Superior temporal gyrus (tissue), 1 donor: Measurements from ENCODE around the gene IGF2BP1.
"Not testable (repeated sequence)": the region's sequence is repeated elsewhere in the genome, so short reads cannot be mapped to it uniquely, and the experiment has no call there.

Source experiments
- DNase-seq: peaks from one replicate; pipeline ENCODE4 v3.0.0-alpha.2; 2016; ENCODE audit errors: extremely low spot score

The IGF2BP1 gene

DNA sequence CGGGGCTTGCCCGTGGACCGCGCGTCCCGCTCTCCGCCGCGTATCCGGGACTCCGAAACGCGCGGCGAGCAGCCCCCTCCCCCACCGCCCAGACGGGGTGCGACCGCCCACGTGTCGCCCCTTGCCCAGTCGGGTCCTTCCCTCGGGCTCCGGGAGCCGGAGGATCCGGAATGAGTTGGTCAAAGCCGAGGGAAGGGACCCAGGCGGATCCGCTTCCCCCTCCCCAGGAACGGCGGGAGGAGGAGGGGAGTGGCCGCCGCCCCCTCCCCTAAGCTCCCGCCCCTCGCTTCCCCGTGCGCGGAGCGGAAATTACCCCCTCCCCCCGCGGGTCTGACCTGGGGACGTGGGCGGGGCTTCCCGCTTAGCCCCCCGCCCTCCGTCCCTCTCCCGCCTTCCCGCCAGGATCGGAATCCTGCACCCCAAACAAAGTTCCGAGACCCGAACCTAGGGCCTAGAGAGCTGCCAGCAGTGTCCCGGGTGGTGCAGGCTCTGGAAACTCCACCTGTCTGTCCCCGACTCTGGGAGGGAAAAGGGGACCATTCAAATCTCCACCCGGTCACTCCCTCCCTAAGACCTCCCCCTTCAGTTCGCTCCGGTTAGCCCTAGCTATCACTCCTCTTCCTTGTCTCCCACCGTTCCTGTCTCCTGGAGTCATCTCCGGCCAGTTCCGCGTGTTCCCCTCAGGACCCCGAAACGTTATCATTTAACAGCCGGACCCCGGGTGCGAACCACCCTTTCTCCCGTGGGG lies 1.0 kb upstream of the IGF2BP1 start:
- DNase-seq: no peak

DNA sequence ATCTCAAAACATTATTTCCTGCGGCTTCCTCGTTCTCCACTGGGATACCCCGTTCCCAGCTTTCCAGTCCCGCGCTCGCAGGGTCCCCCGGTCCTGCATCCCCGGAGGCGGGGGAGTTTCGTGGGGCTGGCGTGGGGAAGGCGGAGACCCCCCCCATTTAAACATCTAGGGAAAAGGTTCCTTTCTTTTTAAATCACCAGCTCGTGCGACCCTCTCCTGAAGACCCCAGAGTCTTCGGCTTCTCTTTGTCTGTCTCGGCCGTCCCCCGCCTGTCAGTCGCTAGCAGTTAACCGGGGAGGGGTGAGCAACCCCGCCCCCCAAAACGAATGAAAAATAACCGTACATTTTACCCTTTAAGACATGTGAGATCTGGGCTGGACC lies 473 bp upstream of the IGF2BP1 start:
- DNase-seq: no peak

DNA sequence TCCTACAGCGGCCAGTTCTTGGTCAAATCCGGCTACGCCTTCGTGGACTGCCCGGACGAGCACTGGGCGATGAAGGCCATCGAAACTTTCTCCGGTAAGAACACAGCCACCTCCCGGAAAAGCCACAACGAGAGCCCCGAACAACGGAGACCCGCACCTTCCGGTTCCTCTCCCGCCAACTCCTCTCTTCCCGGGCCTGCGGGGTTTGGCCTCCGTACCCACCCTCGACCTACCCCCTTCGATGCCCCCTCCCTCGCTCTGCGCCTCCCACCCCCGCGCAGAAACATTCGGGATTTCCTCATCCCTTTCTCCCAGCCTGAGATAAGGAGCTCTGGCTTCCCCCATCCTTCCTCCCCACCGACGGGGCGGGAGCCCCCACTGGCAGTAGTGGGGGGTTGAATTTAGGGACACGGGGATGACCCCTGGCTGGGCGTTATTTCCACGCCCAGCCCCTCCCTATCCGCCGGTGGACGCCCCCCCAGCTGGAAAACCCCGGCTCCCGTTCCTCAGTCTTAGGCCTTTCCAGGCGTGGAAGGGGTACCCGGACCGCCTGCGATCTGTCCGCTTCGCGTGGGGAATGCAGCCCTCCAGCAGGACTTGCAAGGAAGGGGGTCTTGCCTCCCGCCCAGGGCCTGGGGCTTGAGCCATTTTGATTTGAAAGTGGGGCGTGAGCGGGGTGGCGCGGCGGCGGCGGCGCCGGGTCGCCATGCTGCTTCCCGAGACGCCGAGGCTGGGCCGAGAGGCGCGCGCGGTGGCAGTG lies 822 bp downstream of the IGF2BP1 start:
- DNase-seq: no peak

DNA sequence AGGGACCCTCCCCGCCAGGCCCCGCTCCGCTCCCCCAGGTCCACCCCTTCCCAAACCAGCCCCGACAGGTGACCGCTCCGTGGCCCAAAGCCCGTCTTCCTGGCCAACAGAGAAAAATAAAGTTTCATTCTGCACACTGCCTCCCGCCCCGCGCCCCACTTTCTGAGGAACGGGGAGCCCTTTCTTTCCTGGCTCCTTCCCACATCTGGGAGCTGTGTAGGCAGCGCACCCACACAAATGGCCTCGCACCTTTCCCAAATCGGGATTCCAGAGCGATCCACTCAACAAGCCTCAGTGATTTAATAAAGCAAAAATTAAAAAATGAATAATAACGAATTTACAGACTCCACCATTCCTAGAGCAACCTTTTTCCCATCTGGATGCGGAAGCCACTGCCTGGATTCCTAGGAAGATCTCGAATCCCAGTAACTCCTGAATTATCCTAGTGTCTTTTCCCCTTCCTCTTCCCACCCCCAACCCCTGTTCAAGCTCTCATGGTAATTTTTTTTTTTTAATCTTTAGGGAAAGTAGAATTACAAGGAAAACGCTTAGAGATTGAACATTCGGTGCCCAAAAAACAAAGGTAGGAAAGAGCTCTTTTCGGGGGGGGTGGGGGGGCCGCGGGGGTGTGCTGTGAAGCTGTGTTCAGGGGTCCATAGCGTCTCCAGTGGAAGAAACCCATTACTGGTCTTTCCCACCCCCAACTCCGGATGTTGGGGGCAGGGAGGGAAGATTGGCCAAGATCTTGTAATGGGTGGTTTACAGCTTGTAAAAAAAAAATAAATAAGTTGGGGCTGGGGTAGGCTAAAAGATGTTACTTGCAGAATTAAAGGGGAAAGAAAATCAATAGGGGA lies 1.6 kb downstream of the IGF2BP1 start:
- no peak for DNase-seq

DNA sequence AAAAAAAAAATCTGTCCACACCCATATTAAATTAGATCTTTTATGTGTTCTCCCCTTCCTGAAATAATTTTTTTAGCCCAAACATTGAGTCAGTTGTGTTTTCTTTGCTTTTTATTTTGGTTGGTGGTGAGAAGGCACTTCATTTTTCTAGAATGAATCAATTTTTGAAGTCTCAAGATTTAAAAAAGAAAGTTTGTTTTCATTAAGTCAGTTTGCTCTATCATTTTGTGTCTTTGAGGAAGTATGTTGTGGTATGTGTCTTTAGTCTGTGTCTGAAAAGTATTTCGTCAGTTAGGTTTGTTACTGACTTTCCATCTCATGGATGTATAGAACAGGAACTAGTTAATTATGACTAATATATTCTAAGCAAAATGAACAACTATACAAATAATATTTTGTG lies 3.8 kb downstream of the IGF2BP1 start:
- DNase-seq: no peak

DNA sequence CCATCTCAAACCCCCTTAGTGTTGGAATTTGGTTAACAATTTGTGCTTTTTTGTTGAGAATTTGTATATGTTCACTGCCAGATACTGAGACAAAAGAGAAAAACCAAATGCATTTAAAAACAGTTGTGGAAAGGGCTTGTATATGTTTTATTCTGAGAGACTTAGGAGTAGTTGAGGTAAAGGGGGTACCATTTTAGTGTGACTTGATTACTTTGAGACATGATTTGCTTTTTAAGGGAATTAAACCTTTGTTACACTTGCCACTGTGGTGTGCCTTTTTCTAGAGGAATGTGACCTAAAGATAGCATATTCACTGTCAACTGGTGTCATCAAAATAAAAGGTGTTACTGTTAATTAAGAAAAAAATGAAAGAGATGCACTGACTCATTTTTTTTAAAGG lies 4.5 kb downstream of the IGF2BP1 start:
- DNase-seq: no peak

DNA sequence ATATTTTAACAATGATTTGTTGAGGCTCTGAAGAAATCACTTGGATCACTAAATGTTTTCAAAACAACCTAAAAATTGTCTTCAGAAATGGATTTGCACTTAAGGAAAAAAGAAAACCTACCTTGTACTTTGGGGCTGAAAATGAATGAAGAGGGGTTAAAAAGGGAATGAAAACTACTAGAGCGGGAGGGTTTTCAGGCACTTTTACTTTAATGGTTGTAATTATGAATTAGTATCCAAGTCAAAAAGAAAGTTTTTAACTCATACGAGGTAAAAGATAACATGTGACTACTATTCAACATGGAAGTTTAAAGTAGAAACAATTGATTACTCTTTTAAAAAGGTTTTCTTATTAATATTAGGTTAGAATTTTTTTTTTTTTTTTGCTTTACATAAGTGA lies 5.1 kb downstream of the IGF2BP1 start:
- DNase-seq: no peak

DNA sequence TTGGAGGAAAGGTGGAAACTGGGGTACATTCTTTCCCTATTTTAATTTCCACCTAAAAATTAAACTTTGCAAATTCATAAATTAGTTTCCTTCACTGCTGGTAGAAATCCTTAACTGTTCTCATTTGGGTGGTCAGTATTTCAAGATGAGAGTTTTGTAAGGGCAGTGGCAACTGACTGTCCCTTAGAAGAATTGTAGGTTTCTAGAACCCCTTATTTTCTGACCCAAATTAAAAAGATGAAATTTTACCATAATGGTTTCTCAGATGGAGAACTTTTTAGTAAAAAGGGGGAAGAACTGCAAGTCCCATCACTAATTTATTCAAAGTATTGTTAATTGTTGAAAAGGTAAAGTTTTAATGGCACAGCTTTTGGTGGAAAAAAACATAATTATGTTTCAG lies 5.6 kb downstream of the IGF2BP1 start:
- DNase-seq: no peak

DNA sequence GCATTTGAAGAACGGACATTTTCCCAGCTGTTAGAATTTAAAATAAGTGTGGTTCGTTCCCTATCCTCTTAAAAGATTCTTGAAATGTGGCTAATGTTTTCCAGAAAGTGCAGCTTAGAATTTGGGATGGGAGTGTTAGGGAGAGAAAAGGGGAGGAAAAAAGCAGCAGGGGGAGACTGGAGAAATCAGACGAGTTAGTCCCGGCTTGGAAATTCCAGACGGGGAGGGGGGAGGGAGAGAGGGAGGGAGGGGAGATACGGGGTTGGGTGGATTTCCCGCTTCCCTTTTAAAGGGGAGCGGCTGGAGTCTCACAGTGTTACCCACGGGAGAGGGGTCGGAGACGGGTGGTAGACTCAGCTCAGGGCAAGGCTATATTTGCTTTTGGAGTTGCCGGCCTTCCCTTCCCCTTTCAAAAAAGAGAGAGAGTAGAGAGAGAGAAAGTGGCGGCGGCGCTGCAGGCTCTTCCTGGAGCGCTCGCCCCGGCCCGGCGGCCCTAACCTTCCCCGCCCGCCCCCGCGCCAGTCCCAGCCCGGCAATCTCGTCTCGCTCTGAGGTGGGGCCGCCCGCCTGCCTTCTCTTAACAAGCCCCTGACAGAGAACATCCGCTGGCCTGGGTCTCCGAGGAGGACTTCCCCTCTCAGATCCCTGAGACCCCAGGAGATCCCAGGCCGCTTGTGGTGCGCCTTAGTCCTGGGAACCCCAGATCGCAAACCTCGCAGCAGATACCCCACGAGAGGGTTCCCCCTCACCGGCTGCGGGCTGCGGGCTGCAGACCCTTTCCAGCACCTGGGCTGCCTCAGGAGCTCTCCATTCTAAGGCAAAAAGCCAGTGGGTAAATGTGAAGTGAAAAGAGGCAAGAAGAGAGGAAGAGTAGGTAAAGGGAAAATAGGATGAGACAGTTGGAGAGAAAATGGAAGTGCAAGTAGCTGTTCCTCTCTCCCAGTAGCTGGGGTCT lies 6.6 kb downstream of the IGF2BP1 start:
- DNase-seq: no peak

DNA sequence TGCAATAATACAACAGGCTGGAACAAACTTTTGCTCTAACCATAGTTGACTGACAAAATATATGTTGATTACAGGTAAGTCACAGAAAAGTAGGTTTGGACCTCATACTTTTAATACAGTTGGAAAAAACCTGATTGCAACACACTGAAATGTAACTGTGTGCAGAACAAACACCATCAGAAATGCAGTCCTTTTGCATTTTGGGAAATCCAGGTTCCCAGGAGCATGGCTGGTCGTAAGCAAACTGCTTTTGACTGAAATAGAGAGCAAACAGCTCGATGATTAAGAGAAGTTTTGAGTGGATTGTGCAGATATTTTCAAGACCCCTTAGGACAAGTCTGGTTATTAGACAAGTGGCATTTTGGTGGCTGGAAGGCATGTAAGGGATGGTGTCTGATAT lies 8.0 kb downstream of the IGF2BP1 start:
- DNase-seq: no peak

DNA sequence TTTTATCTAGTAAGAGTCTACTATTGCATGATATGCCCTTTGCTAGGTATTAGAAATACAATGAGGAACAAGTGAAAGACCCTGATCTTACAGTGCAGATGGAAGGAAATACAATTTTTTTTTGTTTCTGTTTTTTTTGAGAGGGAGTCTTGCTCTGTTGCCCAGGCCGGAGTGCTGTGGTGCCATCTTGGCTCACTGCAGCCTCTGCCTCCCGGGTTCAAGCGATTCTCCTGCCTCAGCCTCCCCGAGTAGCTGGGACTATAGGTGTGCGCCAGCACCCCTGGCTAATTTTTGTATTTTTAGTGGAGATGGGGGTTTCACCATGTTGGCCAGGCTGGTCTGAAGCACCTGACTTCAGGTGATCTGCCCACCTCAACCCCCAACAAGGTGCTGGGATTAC lies 11.7 kb downstream of the IGF2BP1 start:
- not testable (repeated sequence) for DNase-seq

DNA sequence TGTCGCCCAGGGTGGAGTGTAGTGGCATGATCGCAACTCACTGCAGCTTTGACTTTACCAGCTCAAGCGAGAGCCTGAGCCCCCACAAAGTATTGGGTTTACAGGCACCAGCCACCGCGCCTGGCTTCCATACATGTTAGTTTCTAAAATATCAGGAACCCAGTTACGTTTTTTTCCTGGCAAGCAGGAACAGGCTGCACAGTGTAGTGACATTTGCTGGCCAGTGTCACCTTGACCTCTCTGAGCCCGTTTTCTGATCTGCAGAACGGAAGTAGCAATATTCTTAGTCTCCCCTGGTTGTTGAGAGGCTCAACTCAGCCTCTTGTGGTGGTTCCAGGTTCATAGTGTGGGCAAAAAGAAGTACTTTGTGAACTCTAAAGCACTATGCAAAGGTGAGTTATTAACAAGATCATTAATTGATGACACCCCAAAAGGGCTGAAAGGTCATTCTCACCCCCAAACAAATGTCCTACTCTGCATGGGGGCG lies 15.6 kb downstream of the IGF2BP1 start:
- no peak for DNase-seq

DNA sequence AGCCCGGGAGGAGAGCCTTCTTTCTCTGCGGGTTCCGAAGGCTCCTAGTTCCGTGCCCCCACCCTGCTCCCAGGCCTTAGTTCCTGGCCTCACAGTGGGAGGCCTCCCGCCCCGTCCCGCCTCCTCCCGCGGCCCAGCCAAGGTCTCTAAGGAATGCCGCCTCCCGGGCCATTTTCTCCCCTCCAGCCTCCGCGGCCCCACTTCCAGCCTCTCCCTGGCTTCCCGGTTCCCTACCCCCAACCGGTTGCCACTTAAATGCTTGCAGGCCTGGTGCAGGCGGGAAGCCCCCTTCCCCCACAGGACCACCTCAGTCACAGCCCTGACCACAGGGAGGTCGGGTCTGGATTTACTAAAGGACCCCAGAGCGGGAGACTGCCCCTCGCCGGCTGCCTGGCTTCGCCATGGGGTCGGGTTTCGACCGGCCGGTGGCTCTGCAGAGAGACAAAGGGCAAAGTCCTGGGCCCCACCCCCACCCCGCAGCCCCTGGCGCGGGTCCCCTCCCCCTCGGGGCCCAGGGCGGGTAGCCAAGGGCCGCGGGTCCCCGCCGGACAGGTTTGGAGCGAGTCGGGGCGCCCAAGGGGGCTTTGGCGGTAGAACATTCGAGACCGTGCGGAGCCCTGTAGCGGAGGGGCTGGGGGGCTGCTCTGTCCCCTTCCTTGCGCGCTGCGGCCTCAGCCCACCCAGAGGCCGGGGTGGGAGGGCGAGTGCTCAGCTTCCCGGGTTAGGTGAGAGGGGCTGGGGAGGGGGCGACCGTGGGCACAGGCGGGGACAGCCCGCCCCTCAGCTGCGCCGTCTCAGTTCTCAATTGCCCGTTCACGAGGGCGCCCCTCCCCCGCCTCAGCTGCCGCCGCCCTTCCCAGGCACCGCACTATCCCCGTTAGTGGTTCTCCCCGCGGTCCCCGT lies 16.4 kb downstream of the IGF2BP1 start:
- no peak for DNase-seq

DNA sequence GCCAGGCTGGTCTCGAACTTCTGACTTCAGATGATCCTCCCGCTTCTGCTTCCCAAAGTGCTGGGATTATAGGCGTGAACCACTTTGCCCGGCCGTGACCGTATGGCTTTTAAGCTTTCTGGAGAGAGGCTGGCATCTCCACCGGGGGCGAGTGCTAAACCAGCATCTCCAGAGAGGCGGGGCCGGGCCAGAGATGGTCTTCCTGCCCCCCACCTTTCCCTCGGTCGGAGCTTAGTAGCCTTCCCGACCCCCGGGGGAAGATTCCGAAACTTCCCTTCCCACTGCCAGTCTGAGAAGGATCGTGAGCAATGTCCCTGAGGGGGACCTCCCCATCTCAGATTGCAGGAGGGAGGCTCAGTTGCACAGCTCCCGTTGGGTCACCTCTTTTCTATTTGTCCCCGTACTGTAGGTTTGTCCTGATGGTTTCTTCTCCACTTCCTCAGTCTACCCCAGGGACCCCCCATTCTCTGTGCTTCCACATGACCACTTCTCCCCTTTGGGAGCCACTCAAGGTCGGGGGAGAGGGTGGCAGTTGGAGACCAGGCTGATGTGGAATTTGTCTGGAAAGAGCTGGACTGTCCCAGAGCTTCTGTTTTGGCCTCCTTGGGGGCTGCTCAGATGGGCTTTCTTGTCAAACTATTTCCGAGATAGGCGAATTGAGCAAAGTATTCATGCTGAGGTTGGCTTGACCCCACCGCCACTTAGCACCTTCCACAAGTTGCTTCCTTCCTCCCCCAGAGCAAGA lies 18.2 kb downstream of the IGF2BP1 start:
- DNase-seq: no peak

DNA sequence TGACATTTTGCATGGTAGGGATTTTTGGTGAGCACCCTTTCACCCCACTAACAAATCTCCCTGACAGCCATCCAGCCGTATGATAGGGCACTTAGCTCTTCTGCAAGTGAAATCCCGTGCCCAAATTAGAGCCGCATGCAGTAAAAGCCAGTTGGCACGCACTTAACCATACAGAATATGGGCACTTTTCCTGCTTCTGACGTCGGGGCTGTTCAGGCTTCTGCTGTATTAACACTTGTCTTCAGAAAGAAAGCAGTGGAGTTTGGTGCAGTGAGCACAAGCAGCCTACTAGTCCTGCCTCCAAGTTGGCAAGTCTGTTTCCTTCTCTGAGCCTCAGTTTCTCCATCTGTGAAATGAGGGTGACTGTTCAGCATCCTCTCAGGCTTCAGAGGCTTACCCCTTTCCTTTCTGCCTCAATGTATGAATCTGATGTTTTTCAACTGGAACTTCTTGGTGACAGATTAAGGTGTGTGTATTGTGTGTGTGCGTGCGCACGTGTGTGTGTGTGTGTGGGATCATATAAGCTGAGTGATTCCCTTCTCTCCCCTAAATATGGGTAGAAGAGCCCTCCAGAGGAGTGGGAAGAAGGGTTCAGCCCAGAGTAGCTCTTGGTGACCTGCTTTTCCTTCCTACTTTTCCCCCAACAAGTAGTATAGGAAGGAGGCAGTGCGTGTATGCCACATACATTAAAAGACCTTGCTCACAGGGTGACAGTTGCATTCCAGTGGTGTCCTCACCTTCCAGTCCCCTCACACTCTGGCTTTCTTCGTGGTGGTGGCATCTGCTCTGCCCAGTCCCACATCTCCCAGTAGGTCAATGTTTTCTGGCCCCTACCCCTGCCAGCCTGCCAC lies 19.0 kb downstream of the IGF2BP1 start:
- no peak for DNase-seq

DNA sequence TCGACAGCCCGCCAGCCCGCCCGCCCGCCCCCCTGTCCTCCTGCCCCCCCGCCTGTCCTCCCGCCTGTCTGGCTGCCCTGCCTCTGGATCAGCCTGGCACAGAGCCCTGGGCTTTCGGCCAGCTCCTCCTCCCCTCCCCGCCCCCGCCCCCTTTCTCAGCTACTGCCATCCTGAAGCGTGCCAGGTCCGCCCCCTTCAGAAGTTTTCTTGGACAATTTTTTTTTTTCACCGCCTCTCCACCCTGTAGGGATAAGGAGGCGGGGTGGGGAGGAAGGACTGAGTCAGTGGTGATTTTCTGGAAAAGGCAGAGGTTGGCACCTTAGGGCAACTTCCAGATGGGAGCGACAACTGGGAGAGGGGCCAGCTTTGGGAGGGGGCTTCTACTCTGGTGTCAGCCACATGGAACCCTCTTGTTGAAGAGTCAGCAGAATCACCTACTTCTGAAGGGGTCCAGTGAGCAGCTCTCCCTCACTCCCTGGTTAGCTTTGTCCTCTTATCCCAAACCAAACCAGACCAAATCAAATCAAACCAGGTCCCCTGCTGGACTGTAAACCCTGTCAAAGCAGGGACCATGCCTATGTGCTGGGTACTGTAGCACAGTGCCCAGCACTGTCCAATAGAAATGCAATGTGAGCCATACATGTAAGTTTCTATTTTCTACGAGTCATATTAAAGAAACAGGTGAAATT lies 19.7 kb downstream of the IGF2BP1 start:
- DNase-seq: no peak

DNA sequence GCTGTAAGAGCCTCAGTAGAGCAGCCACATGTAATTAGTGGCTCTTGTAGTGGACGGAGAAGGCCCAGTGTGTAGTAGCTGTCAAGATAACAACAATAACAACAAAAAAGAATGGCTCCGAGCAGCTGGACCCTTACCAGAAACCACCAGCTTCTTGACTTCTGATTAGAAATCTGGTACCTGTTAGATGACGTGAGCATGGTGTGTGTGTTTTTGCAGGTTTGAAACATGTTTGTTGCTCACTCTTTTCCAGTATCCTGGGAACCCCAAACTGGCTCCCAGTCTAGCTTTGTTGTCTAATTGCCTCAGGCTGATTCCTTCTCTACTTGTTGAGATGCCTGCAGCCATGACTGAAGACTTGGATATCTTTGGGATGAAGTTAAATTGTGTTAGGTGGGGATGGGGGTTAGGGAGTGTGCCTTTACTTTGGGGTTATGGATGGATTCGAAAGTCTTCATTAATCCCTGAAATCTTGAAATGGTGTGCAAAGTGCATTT lies 21.0 kb downstream of the IGF2BP1 start:
- no peak for DNase-seq

DNA sequence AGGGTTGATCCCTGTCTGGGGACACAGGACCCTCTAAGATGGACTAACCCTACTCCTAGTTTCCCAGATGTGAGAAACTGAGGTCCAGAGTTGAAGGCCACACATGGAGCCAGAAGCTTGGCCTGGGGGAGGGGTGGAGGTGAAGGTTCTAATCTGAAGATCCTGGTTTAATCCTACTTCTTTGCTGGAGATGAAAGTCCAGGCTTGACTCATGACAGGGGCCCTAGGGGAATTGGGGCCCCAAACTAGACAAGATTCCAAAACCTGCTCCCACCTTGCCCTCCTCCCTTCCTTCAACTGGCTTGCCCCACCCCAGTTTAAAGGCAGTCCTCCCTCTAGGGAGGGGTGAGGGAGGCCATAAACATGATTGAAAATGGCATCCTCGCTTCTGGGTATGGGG lies 21.6 kb downstream of the IGF2BP1 start:
- DNase-seq: no peak
